Activated CD4-positive, alpha-beta T cell treated with anti-CD3 and anti-CD28 coated beads, Interleukin-2, Interleukin-6, amounts not matched to agents 100 ng/mL and 50 ng/mL, durations not matched to agents 16 hours and 8 hours (primary cell): ENCODE results near the gene CYB5B.

Experiments
- DNase-seq: peaks from one replicate; pipeline ENCODE4 v3.0.0-alpha.2; 2020

CYB5B gene

DNA sequence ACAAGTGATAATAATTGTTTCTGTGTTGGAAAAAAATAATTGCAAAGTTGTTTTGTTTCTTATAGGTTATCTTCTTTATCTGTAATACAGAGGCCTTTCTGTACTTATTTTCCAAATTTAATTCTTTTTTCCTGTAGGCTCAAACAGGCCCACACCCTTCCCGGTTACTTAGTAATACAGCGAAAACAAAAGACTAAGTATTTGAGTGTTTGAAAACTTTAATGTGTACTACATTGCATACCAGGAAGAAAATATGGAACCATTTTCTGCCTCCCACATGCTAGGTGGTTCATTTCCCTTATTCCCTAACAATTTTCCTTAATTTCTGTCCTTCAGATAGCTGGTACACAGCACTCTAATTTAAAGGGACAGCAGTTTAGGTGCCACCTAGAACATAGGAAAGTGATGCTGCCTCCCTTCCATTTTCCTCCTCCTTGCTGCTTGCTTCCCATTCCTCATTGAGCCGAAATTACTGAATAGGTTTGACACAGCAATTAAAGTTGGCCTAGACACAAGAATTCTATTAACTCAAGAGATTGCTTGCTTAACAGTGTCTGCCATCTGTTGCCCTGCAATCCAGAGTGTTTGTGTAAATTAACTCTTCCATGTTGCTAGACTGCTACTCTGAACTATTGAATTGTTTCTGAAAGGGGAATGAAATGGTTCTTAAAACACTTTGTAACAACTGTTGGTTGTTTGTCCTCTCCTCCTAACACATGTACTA, 24.2 kb downstream of the CYB5B start:
- no peak for DNase-seq

DNA sequence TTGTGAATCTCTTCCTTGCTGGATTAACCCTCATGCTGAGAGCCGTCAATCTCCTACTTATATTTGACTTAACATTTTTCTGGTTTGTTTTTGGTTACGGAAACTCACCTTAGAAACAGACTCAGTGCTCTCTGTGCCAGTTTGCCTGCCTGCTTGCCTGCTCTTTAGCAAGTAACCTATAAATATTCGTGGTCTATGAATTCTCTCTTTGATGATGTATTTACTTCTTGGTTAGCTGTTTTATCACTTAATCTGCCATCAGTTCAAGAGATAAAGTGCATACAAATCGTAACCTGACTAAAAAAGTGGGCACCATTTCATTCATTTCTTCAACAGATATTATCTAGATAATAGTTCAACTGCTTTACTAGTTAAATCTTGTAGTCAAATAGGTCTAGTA, 26.7 kb downstream of the CYB5B start:
- DNase-seq, result no peak

DNA sequence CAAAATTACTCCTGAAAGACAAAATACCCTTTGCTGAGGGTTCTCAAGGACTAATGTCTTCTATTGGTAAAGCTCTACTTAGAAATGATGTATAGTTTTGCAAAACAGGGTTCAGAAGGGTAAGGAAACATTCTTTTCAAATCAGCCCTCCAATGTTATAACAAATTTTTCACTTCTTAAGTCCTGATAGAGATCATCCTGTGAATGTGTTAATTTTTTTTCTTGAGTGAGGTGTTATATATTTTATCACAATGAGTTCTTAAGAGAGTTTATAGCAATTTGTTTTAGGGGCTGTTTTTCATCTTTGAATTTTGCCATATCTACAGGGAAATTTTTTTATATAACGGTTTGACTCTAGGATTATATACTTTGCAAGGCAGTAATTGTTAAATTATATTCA, 29.5 kb downstream of the CYB5B start:
- DNase-seq, result no peak

DNA sequence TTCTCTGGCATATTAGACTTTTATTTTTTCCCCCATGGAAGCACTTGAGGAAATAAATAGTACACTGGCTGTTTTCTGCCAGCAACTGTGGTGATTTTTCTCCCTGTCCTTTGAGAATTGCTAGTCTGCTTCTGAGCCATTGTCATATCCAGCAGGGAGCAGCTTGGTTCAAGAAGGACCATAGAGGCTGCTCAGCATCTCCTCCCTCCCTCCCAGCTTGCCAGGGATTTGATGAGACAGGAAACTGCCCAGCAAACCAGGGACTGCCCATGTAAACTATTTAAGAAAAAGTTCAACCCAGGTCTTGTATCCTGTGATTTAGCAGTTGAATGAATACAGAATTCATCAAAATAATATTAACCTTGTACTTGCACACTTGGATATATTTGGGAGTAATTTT, 39.5 kb downstream of the CYB5B start:
- DNase-seq, result no peak

DNA sequence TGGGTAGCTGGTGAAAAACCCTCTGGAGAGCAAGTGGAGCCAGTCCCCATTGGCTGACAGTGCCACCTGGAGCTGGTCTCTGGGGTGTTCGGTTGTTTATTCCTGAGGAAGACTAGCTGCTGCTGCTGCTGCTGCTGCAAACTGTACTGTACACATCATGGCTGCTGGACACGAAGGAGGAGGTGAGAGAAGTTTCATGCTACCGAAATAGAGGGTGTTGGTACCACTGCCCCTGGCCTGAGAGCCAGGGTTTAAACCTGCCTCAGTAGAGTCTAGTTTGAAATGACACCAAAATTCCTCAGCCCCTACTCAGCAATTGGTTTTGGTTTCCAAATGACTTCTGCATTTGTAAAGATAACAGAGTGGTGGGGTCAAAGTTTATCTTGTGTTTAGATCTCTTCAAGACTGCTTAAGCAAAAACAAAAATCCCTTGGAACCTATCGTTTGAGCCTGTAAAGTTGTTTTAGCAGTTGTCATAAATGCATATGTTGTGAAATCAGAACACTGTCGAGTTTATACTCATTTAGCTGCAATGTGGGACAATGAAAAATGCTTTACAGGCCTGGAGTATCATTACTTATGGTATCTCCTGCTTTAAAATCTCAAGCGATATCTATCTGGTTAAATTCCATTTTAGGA, 40.8 kb downstream of the CYB5B start:
- peak; percentile 68 for DNase-seq

DNA sequence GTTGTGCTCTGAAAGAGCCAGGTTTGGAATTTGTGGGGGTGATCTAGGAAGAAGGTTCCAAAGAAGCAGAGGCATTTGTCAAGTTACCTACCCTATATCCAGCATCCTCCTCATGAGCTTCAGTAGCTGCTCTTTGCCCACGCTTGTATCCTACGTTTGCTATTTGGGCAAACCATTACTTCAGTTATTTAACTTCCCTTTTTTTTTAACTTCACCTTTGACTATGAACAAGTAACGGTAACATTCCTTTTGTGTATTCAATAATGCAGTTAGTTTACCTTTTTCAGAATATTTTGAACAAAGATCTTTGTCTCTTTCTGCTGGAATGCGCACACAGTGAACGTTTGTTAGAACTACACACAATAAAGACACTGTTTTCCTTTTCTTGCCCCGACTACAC, 41.5 kb downstream of the CYB5B start:
- DNase-seq, result no peak

DNA sequence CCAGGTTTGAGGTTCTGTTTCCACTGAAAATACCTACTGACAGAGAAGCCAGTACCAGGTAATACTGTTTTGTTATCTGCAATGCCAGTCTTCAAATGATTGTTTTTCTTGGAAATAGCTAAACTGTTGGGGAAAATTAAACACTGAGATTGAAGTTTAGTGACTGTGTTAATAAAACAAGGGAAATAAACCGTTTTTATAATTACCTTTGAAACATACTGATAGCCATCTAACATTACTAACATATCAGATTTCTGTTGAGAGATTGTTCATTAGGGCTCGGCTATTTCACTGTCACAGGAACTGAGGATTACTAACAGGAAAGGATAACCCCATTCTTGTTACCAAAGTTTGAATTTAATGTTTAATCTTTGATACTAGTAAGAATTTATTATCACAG, 42.1 kb downstream of the CYB5B start:
- no peak for DNase-seq

DNA sequence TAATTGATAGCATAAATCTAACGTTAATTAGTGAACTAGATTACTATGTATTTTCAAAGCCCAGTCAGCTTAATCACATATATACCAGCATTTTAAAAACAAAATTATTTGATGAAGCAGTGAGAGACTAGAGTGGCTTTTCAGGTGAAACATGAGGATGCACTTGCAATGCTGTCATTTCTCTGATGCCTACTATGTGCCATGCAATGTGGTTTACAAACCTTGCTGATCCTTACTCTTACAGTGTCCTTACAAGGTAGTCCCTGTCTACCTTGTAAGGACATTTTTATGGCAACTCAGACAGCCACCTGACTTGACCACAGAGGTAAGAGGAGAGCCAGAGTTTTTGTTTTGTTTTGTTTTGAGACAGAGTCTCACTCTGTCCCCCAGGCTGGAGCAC, 42.7 kb downstream of the CYB5B start:
- no peak for DNase-seq

DNA sequence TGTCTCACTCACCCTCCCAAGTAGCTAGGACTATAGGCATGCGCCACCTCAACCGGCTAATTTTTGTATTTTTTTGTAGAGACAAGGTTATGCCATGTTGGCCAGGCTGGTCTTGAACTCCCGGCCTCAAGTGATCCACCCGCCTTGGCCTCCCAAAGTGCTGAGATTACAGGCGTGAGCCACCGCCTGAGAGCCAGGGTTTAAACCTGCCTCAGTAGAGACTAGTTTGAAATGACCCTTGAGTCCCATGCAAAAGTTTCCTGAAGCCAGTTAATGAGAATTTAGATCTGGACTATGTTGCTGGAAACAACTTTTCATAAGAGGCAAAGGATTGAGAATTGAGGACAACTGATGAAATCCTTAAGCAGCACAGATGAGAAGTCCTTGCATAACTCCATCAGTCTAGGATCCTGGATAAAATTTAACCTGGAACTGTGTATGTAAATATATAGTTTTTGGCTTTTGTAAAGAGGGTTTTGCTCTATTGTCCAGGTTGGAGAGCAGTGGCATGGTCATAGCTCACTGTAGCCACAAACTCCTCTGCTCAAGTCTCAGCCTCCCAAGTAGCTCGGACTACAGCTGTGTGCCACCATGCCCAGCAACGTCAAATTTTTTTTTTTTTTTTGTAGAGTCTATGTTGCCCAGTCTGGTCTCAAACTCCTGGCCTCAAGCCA, 43.2 kb downstream of the CYB5B start:
- no peak for DNase-seq

DNA sequence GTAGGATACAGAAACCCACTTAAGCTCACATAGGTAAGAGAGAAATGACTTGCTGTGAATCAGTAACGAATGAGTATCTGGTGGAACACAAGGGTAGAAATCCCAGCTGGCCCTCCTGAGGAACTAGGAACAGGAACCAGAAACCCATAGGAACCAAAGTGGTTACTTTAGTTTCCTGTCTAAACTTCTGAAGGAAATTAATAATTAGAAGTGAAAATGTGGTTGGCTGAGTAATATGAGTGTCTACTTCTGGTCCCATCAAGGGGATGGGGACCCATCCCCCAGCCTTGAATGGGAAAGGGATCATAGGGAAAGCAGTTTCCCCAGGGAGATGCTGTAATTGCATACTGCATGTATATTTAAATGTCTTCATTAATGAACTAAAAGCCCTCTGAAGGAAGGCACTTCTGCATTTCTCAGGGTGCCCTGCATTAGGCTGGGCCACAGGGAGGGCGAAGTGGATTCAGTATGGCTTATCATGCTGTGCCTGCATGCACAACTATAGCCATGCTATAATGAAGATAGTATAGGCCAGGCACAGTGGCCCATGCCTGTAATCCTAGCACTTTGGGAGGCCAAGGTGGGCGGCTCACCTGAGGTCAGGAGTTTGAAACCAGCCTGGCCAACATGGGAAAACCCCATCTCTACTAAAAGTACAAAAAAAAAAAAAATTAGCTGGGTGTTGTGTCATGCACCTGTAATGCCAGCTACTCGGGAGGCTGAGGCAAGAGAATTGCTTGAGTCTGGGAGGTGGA, 45.6 kb downstream of the CYB5B start:
- DNase-seq, result peak; percentile 31

DNA sequence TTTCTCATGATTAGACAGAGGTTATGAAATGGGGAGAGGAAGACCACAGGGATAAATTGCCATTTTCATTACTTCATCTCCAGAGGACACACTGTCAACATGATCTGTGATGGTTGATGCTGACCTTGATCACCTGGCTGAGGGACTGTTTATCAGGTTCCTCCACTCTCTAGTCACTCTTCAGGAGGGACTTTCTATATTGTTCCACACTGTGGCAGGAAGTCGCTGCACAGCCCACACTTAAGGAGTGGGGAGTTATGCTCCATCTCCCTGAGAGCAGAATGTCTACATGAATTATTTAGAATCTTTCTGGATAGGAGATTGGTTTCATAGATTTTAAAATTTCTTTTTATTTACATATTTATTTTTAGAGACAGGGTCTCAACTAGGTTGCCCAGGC, 46.7 kb downstream of the CYB5B start:
- no peak for DNase-seq

DNA sequence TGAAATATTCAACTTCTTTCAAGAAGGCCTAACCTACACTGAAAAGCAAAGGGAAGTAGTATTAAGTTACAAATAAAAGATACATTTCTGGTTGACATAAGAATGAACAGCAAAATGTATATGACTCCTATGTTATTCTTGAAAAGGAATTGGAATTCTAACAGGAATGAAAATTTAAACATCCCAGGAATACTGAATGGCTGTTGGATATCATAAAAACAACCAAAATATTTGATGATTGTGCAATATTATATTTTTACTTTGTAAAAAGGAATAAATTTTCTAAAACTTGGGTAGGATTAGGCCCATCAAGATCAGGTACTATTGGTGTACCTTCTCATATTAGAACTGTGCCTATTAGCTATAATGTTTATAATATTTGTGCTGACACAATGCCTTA, 50.0 kb downstream of the CYB5B start:
- no peak for DNase-seq

DNA sequence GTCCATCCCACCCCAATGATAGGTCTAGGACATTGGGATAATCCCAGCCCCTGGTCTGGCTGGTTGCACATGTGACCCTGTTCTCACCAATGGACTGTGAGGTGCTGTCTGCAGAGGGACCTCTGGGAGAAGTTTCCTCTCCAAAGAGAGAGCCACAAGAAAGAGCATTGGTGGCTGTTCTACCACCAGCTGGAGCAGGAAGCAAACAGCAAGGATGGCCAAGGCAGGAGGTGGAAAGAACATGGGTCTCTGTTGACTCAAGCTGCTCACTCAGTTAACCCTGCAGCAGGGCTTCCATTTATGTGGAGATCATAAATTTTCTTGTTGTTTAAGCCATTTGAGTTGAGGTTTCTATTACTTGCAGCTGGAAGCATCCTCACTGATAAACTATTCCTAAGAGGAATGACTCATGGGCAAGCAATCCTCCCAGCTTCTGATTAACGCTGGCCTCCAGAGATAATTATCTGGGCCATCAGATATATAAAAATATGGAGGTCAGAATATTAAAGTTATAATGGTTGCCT, 52.6 kb downstream of the CYB5B start:
- DNase-seq, result no peak

DNA sequence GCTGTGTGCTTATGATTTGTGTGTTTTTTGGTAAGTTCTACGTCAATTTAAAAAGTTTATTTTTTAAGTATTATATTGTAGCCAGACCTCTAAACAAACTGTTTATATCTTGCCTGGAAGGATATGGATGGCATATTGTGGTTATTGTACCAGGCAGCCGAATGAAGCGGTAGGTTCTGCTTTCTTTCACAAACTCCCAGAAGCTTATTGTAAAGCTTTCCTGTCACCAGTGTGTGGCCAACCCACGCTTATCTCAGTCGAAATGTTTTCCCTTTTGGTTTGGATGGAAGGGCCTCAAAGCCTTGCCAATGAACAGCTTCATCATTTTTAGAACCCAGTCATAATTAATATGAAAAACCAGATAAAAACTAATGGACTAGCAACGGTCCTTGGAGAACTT, 53.1 kb downstream of the CYB5B start:
- no peak for DNase-seq

DNA sequence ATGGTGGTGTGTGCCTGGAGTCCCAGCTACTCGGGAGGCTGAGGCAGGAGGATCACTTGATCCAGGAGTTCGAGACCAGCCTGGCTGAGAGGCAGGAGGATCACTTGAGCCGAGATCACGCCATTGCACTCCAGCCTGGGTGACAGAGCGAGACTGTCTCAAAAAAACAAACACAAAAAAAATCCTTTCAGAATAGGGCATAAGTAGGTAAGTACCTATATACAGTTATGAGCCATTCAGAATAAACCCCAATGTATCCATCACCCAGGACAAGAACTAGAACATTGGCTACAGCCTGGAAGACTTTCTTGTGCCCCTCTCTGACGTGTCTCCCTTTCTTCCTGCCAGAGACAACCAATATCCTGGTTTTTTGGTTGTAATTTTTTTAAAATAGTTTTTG, 54.3 kb downstream of the CYB5B start:
- no peak for DNase-seq

DNA sequence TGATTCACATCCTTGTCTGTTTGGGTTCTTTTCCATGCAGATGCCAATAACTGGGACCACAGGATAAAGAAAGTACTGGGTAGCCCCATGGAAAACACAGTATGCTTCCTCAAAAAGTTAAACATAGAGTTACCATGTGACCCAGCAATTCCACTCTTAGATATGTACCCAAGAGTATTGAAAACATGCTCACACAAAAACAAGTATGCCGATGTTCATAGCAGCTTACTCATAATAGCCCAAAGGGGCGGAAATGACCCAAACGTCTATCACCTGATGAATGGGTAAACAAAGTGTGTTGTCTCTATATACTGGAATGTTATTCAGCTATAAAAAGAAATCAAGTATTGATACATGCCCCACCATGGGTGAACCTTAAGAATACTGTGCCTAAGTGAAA, 55.4 kb downstream of the CYB5B start:
- DNase-seq, result no peak

DNA sequence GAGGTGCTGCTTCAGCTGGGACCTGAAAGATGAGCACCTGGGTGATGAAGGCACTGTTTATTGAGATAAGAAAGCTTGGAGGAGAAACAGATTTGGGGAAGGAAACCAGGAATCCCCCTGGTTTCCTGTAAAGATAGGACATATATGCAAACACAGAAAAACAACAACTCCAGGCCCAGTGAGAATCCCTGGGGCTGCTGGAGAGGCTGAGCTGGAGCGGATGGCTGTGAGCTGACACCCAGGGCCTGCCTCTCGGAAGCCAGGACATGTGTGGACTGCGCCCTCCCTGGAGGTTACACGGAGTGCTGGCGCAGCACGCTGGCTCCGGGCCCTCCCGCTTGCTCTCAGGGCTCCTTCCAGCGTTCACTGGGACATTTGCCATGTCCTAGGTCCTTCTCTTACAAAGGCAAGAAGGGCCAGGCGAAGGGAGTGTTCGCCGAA, 57.5 kb downstream of the CYB5B start:
- DNase-seq, result no peak

DNA sequence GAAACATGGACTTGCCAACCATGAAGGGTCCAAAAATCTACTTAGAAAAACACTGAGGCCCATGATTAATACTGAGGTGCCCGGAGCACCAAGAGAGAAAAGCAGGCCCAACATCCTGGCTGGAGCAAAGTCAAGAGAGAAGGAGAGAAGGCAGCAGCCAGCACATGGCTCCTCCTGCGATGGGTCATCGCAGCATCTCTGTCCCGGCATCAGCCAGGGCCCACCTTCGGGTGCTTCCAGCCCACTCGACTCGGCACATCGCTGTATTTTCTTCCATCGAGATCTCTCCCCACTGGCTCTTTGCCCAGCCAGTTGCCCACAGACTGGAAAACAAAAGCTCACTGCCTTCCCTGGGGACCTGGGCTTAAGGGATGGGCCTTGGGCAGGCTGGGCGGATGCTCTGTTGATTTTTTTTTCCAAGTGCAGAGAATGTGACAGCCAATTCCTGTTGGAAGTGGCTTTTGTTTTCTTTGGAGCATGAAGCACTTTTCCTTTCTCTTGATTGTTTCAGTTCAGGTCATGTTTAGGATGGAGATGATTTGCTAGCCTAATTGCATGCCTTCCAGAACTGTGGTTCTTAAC, 58.1 kb downstream of the CYB5B start:
- no peak for DNase-seq

DNA sequence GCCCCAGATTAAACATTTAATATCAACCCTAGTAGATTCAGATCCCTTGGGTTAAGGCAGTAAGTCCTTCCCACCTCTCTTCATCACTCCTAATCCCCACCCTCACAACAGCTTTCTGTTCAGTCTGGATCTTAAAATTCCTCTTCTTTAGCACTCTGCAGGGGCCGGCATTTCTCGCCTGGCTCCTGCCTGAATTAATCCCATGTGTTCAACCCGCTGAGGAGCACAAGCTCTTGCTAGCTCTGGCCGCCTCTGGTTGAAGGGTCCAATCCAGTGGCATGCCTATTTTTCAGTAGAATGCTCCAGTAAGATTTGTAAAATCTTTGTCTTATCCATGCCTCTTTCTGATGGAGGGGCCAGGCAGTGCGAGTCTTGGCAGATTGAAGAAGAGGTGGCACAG, 59.2 kb downstream of the CYB5B start:
- no peak for DNase-seq

DNA sequence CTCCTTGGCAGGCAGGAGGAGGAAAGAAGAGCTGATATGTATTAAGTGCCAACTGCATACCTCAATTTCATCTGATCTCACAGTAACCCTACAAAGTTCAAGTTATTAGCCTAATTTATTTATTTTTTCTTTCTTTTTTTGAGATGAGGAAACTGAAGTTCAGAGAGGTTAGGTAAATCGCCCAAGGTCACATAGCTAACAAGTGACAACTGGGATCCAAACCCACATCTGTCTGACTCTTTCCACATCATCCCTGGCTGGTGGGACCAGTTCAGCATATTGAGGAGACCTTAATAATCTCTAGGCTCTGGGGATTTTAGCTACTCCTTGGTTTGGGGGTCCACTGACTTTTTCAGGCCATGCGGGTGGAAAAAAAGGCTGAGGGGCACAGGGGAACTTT, 60.9 kb downstream of the CYB5B start:
- no peak for DNase-seq

DNA sequence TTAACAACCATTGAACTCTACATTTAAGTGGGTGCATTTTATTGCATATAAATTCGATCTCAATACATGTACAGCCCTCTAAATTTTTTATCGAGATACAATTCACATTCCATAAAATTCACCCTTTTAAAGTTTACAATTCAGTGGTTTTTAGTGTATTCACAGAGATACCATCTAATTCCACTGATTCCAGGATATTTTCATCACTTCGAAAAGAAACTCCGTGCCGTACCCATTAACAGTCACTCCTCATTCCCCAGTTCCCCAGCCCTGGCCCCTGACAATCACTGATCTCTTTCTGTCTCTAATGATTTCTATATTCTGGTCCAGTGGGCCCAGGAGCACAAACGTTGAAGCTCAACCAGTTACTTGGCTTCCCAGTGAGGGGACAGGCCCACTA, 61.4 kb downstream of the CYB5B start:
- no peak for DNase-seq

DNA sequence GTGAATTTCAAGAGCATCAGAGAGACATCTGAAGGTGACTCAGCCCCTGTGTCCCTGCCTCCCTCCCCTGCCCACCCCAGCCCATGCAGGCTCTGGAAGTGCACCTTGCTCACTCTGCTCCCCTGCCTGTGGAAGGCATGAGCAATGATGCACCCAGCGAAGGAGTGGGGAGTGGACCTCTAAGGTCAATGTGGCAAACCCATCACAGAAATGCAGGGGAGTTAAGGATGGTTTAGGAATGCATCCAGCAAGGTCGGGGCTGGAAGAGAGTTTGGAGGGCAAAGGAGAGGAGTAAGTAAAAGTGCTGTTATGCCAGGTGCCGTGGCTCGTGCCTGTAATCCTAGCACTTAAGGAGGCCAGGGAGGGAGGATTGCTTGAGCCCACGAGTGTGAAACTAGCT, 61.9 kb downstream of the CYB5B start:
- no peak for DNase-seq

DNA sequence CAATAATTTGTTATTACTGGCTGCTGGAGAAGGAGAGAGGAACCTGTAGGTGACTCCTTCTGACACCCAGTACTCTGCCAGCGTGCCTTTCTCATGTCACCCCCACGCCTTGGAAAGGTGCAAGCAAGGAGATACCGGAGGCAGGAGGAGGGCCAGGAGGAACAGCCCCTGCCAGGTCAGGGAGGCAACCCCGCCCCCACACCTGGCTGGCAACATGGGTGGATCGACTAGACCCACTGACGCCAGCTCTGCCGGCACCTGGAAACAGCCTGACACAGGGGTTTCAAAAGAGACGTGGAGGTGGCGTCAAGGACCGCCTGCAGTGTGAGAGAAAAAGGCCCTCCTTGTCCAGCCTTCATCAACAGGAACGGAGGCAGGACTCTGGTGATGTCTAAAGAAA, 62.3 kb downstream of the CYB5B start:
- no peak for DNase-seq
